Stimulated activated CD4-positive, alpha-beta T cell treated with anti-CD3 and anti-CD28 coated beads, Interleukin-15, amount 100 ng/mL, for 24 hours (primary cell): ENCODE results near the gene KRTAP10-11.
"Not testable (repeated sequence)": the region's sequence is repeated elsewhere in the genome, so short reads cannot be mapped to it uniquely, and the experiment has no call there.

ENCODE experiments used
- DNase-seq: peaks from one replicate; pipeline ENCODE4 v3.0.0-alpha.2; 2020

The KRTAP10-11 gene

GRCh38 chr21:44615911-44616590, 30.2 kb upstream of the KRTAP10-11 start:
- DNase-seq = no peak

- no peak for DNase-seq
Measured at GRCh38 chr21:44616591-44616926, 29.7 kb upstream of the KRTAP10-11 start.

GRCh38 chr21:44617071-44617501, 29.1 kb upstream of the KRTAP10-11 start:
- no peak for DNase-seq

- peak; percentile 19 for DNase-seq
Measured at GRCh38 chr21:44618504-44618903, 27.7 kb upstream of the KRTAP10-11 start.

- DNase-seq = peak; percentile 53
Measured at GRCh38 chr21:44618909-44619308, 27.3 kb upstream of the KRTAP10-11 start.

GRCh38 chr21:44619886-44620285, 26.3 kb upstream of the KRTAP10-11 start:
- no peak for DNase-seq

GRCh38 chr21:44623575-44623974, 22.6 kb upstream of the KRTAP10-11 start:
- DNase-seq = no peak

- DNase-seq = no peak
Measured at GRCh38 chr21:44625756-44626155, 20.5 kb upstream of the KRTAP10-11 start.

GRCh38 chr21:44626262-44626661, 20.0 kb upstream of the KRTAP10-11 start:
- no peak for DNase-seq

GRCh38 chr21:44626673-44627143, 19.5 kb upstream of the KRTAP10-11 start, which contains the start of gene KRTAP10-9:
Gene KRTAP10-9 (plus strand): TSS chr21:44627093. CDS start chr21:44627172, 79 bp downstream.
- DNase-seq = no peak

- not testable (repeated sequence) for DNase-seq
Measured at GRCh38 chr21:44627181-44627822, 18.9 kb upstream of the KRTAP10-11 start.

- not testable (repeated sequence) for DNase-seq
Measured at GRCh38 chr21:44627831-44628233, 18.4 kb upstream of the KRTAP10-11 start.

GRCh38 chr21:44628707-44629391, 17.4 kb upstream of the KRTAP10-11 start:
- no peak for DNase-seq

GRCh38 chr21:44630440-44630839, 15.8 kb upstream of the KRTAP10-11 start:
- no peak for DNase-seq

- no peak for DNase-seq
Measured at GRCh38 chr21:44632067-44632466, 14.1 kb upstream of the KRTAP10-11 start.

- DNase-seq = no peak
Measured at GRCh38 chr21:44636209-44637017, 9.8 kb upstream of the KRTAP10-11 start.

- no peak for DNase-seq
Measured at GRCh38 chr21:44637018-44637850, 9.0 kb upstream of the KRTAP10-11 start, which contains the start of gene KRTAP10-10. Gene KRTAP10-10 (plus strand): TSS chr21:44637356. CDS start chr21:44637418, 62 bp downstream.

- DNase-seq = not testable (repeated sequence)
Measured at GRCh38 chr21:44637851-44638348, 8.3 kb upstream of the KRTAP10-11 start.

- not testable (repeated sequence) for DNase-seq
Measured at GRCh38 chr21:44638506-44639330, 7.5 kb upstream of the KRTAP10-11 start.

GRCh38 chr21:44639331-44639655, 6.9 kb upstream of the KRTAP10-11 start:
- no peak for DNase-seq

GRCh38 chr21:44640761-44641160, 5.5 kb upstream of the KRTAP10-11 start:
- no peak for DNase-seq
